ENCODE data around the gene PRDX2. TPM values are rescaled to one million over a fixed set of nuclear protein-coding genes. Genes with fewer than 3 reads are reported as not detected.

The PRDX2 gene
- total RNA-seq, 1 experiment from 2014 or later = 295 TPM

GRCh38 chr19:12833738-12834565, 32.4 kb upstream of the PRDX2 start:
- H3K36me3 Mint-ChIP-seq (ENCODE audit: insufficient read depth, unreplicated experiment) = no peaks in the 10 kb centered on the region
- BruUV-seq (replicated peaks) = no TSS peak
- TF ChIP-seq CTCF (IDR thresholded peaks at IDR 0.05; ENCODE audit: unreplicated experiment) = no peak
- no peak overlapping the region for H3K27ac Mint-ChIP-seq (ENCODE audit: low read depth, unreplicated experiment)
- H3K4me1 Mint-ChIP-seq (ENCODE audit: insufficient read depth, unreplicated experiment) = peaks cover 16% of the 10 kb centered on the region
- peak overlapping the region; percentile 56 for H3K4me3 Mint-ChIP-seq (ENCODE audit: unreplicated experiment)
- CTCF ChIA-PET = interaction anchor here (0.7 to 2.1 kb wide), 3 partner anchors 13 to 119 kb away, joined by 3 to 11 read pairs (median 4); no protein-coding TSS in a partner anchor
- intact Hi-C loops (cut with micrococcal nuclease) = no loop called here
- POLR2A ChIA-PET = interaction anchor here (0.7 kb wide), 1 partner anchor 107 kb away, joined by 4 read pairs; no protein-coding TSS in a partner anchor
- peaks cover 23% of the 10 kb centered on the region for H3K27me3 Mint-ChIP-seq (ENCODE audit: insufficient read depth, unreplicated experiment)
- peak; percentile 47 for DNase-seq (ENCODE audit: unreplicated experiment)
- no peaks in the 10 kb centered on the region for H3K9me3 Mint-ChIP-seq (ENCODE audit: unreplicated experiment)

- Mint-ChIP-seq H3K36me3 (ENCODE audit: insufficient read depth, unreplicated experiment) (no peaks in the 10 kb centered on the region), H3K27me3 (ENCODE audit: insufficient read depth, unreplicated experiment) (peaks cover 21% of the 10 kb centered on the region), H3K27ac (ENCODE audit: low read depth, unreplicated experiment) (no peak overlapping the region), H3K4me1 (ENCODE audit: insufficient read depth, unreplicated experiment) (peaks cover 16% of the 10 kb centered on the region), H3K4me3 (ENCODE audit: unreplicated experiment) (peak overlapping the region; percentile 26), H3K9me3 (ENCODE audit: unreplicated experiment) (no peaks in the 10 kb centered on the region)
- CTCF ChIA-PET = no interaction called here
- intact Hi-C loops (cut with micrococcal nuclease) = no loop called here
- no peak for TF ChIP-seq CTCF (IDR thresholded peaks at IDR 0.05; ENCODE audit: unreplicated experiment)
- BruUV-seq (replicated peaks) = no TSS peak
- POLR2A ChIA-PET = no interaction called here
- no peak for DNase-seq (ENCODE audit: unreplicated experiment)
Observed at GRCh38 chr19:12833418-12833737, 31.8 kb upstream of the PRDX2 start.

DNA sequence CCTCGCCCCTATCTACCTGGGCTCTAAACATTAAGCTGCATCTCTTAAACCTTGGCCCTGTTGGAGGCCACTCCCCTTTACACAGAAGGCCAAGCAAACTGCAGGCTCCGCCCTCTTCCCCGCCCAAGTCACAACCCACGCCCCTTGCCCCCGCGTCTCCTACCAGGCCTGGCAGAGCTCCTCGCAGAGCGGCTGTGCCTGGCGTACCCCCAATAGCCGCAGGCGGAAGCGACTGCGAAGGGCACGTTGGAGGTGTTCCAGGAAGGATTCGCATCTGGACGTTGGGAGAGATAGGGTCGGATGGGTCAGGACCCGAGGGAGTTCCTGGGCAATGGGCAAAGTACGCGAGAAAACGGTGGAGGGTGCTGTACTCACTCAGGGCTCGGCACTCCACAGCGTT, 26.9 kb upstream of the PRDX2 start:
- peak; percentile 70 for DNase-seq (ENCODE audit: unreplicated experiment)
- Mint-ChIP-seq H3K36me3 (ENCODE audit: insufficient read depth, unreplicated experiment) (no peaks in the 10 kb centered on the region), H3K27ac (ENCODE audit: low read depth, unreplicated experiment) (no peak overlapping the region), H3K9me3 (ENCODE audit: unreplicated experiment) (no peaks in the 10 kb centered on the region), H3K27me3 (ENCODE audit: insufficient read depth, unreplicated experiment) (peaks cover 21% of the 10 kb centered on the region), H3K4me3 (ENCODE audit: unreplicated experiment) (no peak overlapping the region), H3K4me1 (ENCODE audit: insufficient read depth, unreplicated experiment) (peaks cover 6% of the 10 kb centered on the region)
- no TSS peak for BruUV-seq (replicated peaks)
- CTCF ChIA-PET = interaction anchor here (2.5 kb wide), 1 partner anchor 19 kb away, joined by 21 read pairs; no protein-coding TSS in a partner anchor
- POLR2A ChIA-PET = no interaction called here
- intact Hi-C loops (cut with micrococcal nuclease) = no loop called here
- no peak for TF ChIP-seq CTCF (IDR thresholded peaks at IDR 0.05; ENCODE audit: unreplicated experiment)

- no peak for DNase-seq (ENCODE audit: unreplicated experiment)
- no peaks in the 10 kb centered on the region for H3K4me1 Mint-ChIP-seq (ENCODE audit: insufficient read depth, unreplicated experiment)
- no peak overlapping the region for H3K4me3 Mint-ChIP-seq (ENCODE audit: unreplicated experiment)
- ChIA-PET CTCF (interaction anchor here (1.6 kb wide), 1 partner anchor 23 kb away, joined by 4 read pairs; no protein-coding TSS in a partner anchor), POLR2A (no interaction called here)
- BruUV-seq (replicated peaks) = no TSS peak
- no peaks in the 10 kb centered on the region for H3K27me3 Mint-ChIP-seq (ENCODE audit: insufficient read depth, unreplicated experiment)
- TF ChIP-seq CTCF (IDR thresholded peaks at IDR 0.05; ENCODE audit: unreplicated experiment) = no peak
- H3K27ac Mint-ChIP-seq (ENCODE audit: low read depth, unreplicated experiment) = no peak overlapping the region
- peaks cover 8% of the 10 kb centered on the region for H3K9me3 Mint-ChIP-seq (ENCODE audit: unreplicated experiment)
- H3K36me3 Mint-ChIP-seq (ENCODE audit: insufficient read depth, unreplicated experiment) = no peaks in the 10 kb centered on the region
- intact Hi-C loops (cut with micrococcal nuclease) = no loop called here
Observed at GRCh38 chr19:12825254-12826131, 23.9 kb upstream of the PRDX2 start.
